Right renal cortex interstitium (tissue), 3 donors: Measurements from ENCODE around the gene IL1R2. TPM values are rescaled to one million over a fixed set of nuclear protein-coding genes. Genes with fewer than 3 reads are reported as not detected.
"Not testable (repeated sequence)": the region's sequence is repeated elsewhere in the genome, so short reads cannot be mapped to it uniquely, and the experiment has no call there.

ENCODE experiments used
- DNase-seq, 3 donors: peaks; one replicate each; pipeline ENCODE4 v3.0.0-alpha.2; 2013; ENCODE audit warnings: low read depth in 3 of 3, low spot score in 2 of 3
- polyA plus RNA-seq, 3 donors: library from polyadenylated mRNA; unstranded; fragments of 120-200 nt; gene quantifications; one replicate each; pipeline ENCODE4 v1.2.1, GENCODE V29; 2013; ENCODE audit not compliant: insufficient read length in 3 of 3

The IL1R2 gene
- polyA plus RNA-seq, 3 donors, result 0.26 to 0.75 (median 0.43) TPM

- no peak for DNase-seq
These were observed 66.6 kb downstream of the IL1R2 start for GRCh38 chr2:102058293-102058833.

- DNase-seq, result no peak
These were observed 67.4 kb downstream of the IL1R2 start for GRCh38 chr2:102059151-102059550.

- DNase-seq, result no peak
These were observed 68.3 kb downstream of the IL1R2 start for GRCh38 chr2:102060047-102060446.

GRCh38 chr2:102060792-102061191 is 69.0 kb downstream of the IL1R2 start:
- no peak for DNase-seq

GRCh38 chr2:102061286-102061699 is 69.5 kb downstream of the IL1R2 start:
- no peak for DNase-seq

- DNase-seq, result no peak
These were observed 70.4 kb downstream of the IL1R2 start for GRCh38 chr2:102061962-102062795.

GRCh38 chr2:102062802-102063201 is 71.0 kb downstream of the IL1R2 start:
- no peak for DNase-seq

- no peak for DNase-seq
These were observed 71.7 kb downstream of the IL1R2 start for GRCh38 chr2:102063487-102063911.

GRCh38 chr2:102063941-102064678 is 72.3 kb downstream of the IL1R2 start:
- DNase-seq, result no peak

- no peak for DNase-seq
These were observed 73.2 kb downstream of the IL1R2 start for GRCh38 chr2:102064679-102065674.

GRCh38 chr2:102065675-102066252 is 74.0 kb downstream of the IL1R2 start:
- DNase-seq, result no peak

GRCh38 chr2:102066554-102066953 is 74.8 kb downstream of the IL1R2 start:
- no peak for DNase-seq

- DNase-seq, result not testable (repeated sequence)
These were observed 76.4 kb downstream of the IL1R2 start for GRCh38 chr2:102068126-102068525.

GRCh38 chr2:102069311-102069974 is 77.7 kb downstream of the IL1R2 start:
- DNase-seq, result no peak

- DNase-seq, result no peak
These were observed 78.4 kb downstream of the IL1R2 start for GRCh38 chr2:102070058-102070642.

GRCh38 chr2:102072741-102073140 is 81.0 kb downstream of the IL1R2 start:
- DNase-seq, result no peak

GRCh38 chr2:102073168-102073724 is 81.5 kb downstream of the IL1R2 start:
- DNase-seq, result no peak

- no peak for DNase-seq
These were observed 82.5 kb downstream of the IL1R2 start for GRCh38 chr2:102074152-102074783.
